HCT116 (cell line): ENCODE data around the gene NSUN3. TPM values are rescaled to one million over a fixed set of nuclear protein-coding genes. Genes with fewer than 3 reads are reported as not detected.

Source experiments
- ATAC-seq: fragments of 200-7000 bp; cut with Tn5 transposase; 2 replicates; pipeline ENCODE4 v1.9.1; 2020; ENCODE audit warnings: mild to moderate bottlenecking, moderate library complexity
- BruUV-seq: library from RNA; stranded (reverse); fragments of 400-500 nt; replicated peaks from 2 replicates; lab custom pipeline; 2021; lab: Mats Ljungman, UMichigan
- CTCF ChIA-PET: fragments of 300-600 bp; sonication (Branson Sonifier 250); formaldehyde crosslinking; loops from one replicate; lab custom pipeline; 2021; ENCODE audit warnings: antibody characterized with exemption; lab: Charles Lee
- POLR2A ChIA-PET: fragments of 300-600, 350-600 bp; sonication (Branson Sonifier 250); formaldehyde crosslinking; loops from one replicate; lab custom pipeline; 2021; ENCODE audit warnings: antibody characterized with exemption; lab: Charles Lee
- RAD21 ChIA-PET, 2 experiments: fragments of 300-600 bp; sonication (Branson Sonifier 250); formaldehyde crosslinking; loops; one replicate each; lab custom pipeline; 2023; ENCODE audit warnings: low total read pairs in 2 of 2; ENCODE audit not compliant: uncharacterized antibody in 2 of 2, unreplicated experiment in 2 of 2, low non-redundant PET in 1 of 2; lab: Charles Lee
- DNase-seq: peaks from one replicate; pipeline ENCODE4 v3.0.0-alpha.2; 2010; ENCODE audit warnings: low read depth, low spot score
- H2AFZ ChIP-seq: fragments of 200-600 bp; shearing (Covaris generic), sonication (generic); 2 replicates; pipeline ENCODE4 v1.6.1; 2017; ENCODE audit warnings: low read depth, mixed run types, mixed read lengths, antibody characterized with exemption, low read length; ENCODE audit not compliant: poor library complexity, severe bottlenecking
- H3K27ac ChIP-seq: 2 replicates; pipeline ENCODE4 v1.5.1; 2012; ENCODE audit warnings: low read depth, low read length
- H3K27me3 ChIP-seq: fragments of 200-600 bp; sonication (generic); 2 replicates; pipeline ENCODE4 v1.6.1; 2016; ENCODE audit warnings: mixed run types, low read length, mixed read lengths; ENCODE audit not compliant: insufficient read depth
- H3K36me3 ChIP-seq, 2 experiments: fragments of 200-500 bp in 1 of 2; fragments of 200-600 bp in 1 of 2; sonication (Bioruptor generic) in 1 of 2; sonication (generic) in 1 of 2; 2 replicates each; pipeline versions ENCODE4 v1.5.1 to v1.6.1; 2014 to 2016; ENCODE audit warnings: low read length in 2 of 2, inconsistent platforms in 1 of 2, mixed read lengths in 1 of 2, mixed run types in 1 of 2; ENCODE audit not compliant: insufficient read depth in 2 of 2, control insufficient read depth in 1 of 2
- H3K4me1 ChIP-seq, 2 experiments: fragments of 200-600 bp in 1 of 2; sonication (generic) in 1 of 2; 2 replicates each; pipeline versions ENCODE4 v1.5.1 to v1.6.1; 2012 to 2017; ENCODE audit warnings: low read length in 2 of 2, inconsistent platforms in 1 of 2, mild to moderate bottlenecking in 1 of 2, mixed read lengths in 1 of 2, mixed run types in 1 of 2, moderate library complexity in 1 of 2; ENCODE audit not compliant: insufficient read depth in 2 of 2, control insufficient read depth in 1 of 2
- H3K4me2 ChIP-seq: fragments of 200-600 bp; sonication (generic); 2 replicates; pipeline ENCODE4 v1.6.1; 2017; ENCODE audit warnings: mixed run types, low read length, mixed read lengths
- H3K4me3 ChIP-seq, 2 experiments: fragments of 200-600 bp in 1 of 2; sonication (generic) in 1 of 2; replicated peaks in 1 of 2; 2 replicates each; pipeline ENCODE4 v1.5.1; 2011 to 2016; ENCODE audit warnings: low read length in 2 of 2, control low read depth in 1 of 2, low read depth in 1 of 2, mild to moderate bottlenecking in 1 of 2, mixed read lengths in 1 of 2, mixed run types in 1 of 2
- H3K79me2 ChIP-seq: fragments of 200-600 bp; sonication (generic); 2 replicates; pipeline ENCODE4 v1.6.1; 2017; ENCODE audit warnings: mild to moderate bottlenecking, mixed run types, low read length, moderate library complexity, mixed read lengths; ENCODE audit not compliant: insufficient read depth
- H3K9ac ChIP-seq: fragments of 200-600 bp; sonication (generic); 2 replicates; pipeline ENCODE4 v1.6.1; 2016; ENCODE audit warnings: low read length, mixed read lengths
- H3K9me2 ChIP-seq: fragments of 200-600 bp; sonication (generic), shearing (Covaris generic); 2 replicates; pipeline ENCODE4 v1.6.1; 2017; ENCODE audit warnings: mixed run types, mild to moderate bottlenecking, moderate library complexity; ENCODE audit not compliant: insufficient read depth
- H3K9me3 ChIP-seq, 2 experiments: fragments of 200-500 bp in 1 of 2; fragments of 200-600 bp in 1 of 2; sonication (Bioruptor generic) in 1 of 2; sonication (generic) in 1 of 2; 2 replicates each; pipeline ENCODE4 v1.6.1; 2014 to 2017; ENCODE audit warnings: low read length in 2 of 2, mixed read lengths in 2 of 2, inconsistent platforms in 1 of 2, low read depth in 1 of 2, mild to moderate bottlenecking in 1 of 2, mixed run types in 1 of 2, moderate library complexity in 1 of 2; ENCODE audit not compliant: control insufficient read depth in 1 of 2, insufficient read depth in 1 of 2
- H4K20me1 ChIP-seq: fragments of 200-600 bp; sonication (generic), shearing (Covaris generic); 2 replicates; pipeline ENCODE4 v1.6.1; 2017; ENCODE audit warnings: mixed run types, mild to moderate bottlenecking, moderate library complexity; ENCODE audit not compliant: insufficient read depth
- ATF3 ChIP-seq: IDR thresholded peaks from 2 replicates; pipeline ENCODE4 v1.6.1; 2012
- CBX3 ChIP-seq: IDR thresholded peaks from 2 replicates; pipeline ENCODE4 v1.6.1; 2012; ENCODE audit warnings: low read depth
- CEBPB ChIP-seq: IDR thresholded peaks from 2 replicates; pipeline ENCODE4 v1.6.1; 2012; ENCODE audit warnings: low read depth
- EGR1 ChIP-seq: IDR thresholded peaks from 2 replicates; pipeline ENCODE4 v1.6.1; 2012; ENCODE audit warnings: low read depth
- ELF1 ChIP-seq: IDR thresholded peaks from 2 replicates; pipeline ENCODE4 v1.6.1; 2012; ENCODE audit warnings: low read depth, borderline replicate concordance
- EZH2 ChIP-seq: fragments of 200-600 bp; sonication (generic); IDR thresholded peaks from 2 replicates; pipeline ENCODE4 v1.6.1; 2017; ENCODE audit warnings: antibody characterized with exemption, mixed run types
- FOSL1 ChIP-seq: IDR thresholded peaks from 2 replicates; pipeline ENCODE4 v1.6.1; 2012; ENCODE audit warnings: low read depth
- POLR2A ChIP-seq: IDR thresholded peaks from 2 replicates; pipeline ENCODE4 v1.7.0; 2011; ENCODE audit warnings: borderline replicate concordance; ENCODE audit not compliant: insufficient read depth, insufficient read length; ENCODE audit errors: extremely low read depth
- POLR2AphosphoS5 ChIP-seq: IDR thresholded peaks from 2 replicates; pipeline ENCODE4 v1.6.1; 2011; ENCODE audit warnings: mild to moderate bottlenecking, low read depth, low read length, moderate library complexity
- RAD21 ChIP-seq: IDR thresholded peaks from 2 replicates; pipeline ENCODE4 v1.6.1; 2012; ENCODE audit warnings: low read depth, mild to moderate bottlenecking
- SRF ChIP-seq: IDR thresholded peaks from 2 replicates; pipeline ENCODE4 v1.6.1; 2012; ENCODE audit warnings: low read depth
- TCF7L2 ChIP-seq: IDR thresholded peaks from 2 replicates; pipeline ENCODE4 v1.7.0; 2011; ENCODE audit warnings: borderline replicate concordance, inconsistent platforms; ENCODE audit not compliant: insufficient read depth, insufficient read length; ENCODE audit errors: extremely low read depth
- ZNF274 ChIP-seq: fragments of 200-500 bp; sonication (Bioruptor generic); IDR thresholded peaks from 2 replicates; pipeline ENCODE4 v1.6.1; 2014; ENCODE audit warnings: mild to moderate bottlenecking, low read depth, low read length, inconsistent platforms
- intact Hi-C: fragments of 100-400 bp; cut with micrococcal nuclease; formaldehyde crosslinking; loops from 2 replicates; pipeline ENCODE4 v1.10.0; 2022
- total RNA-seq: library from RNA; stranded (reverse); gene quantifications from one replicate; pipeline ENCODE4 v1.2.1, GENCODE V29; 2021; ENCODE audit not compliant: unreplicated experiment

The NSUN3 gene
- total RNA-seq, 1 experiment from 2014 or later = 6.6 TPM

- Histone ChIP-seq H3K79me2 (no peaks in the 10 kb centered on the region), H3K4me2 (no peak overlapping the region), H3K4me1 (peaks cover 4 to 9% of the 10 kb centered on the region in 2 experiments; a peak in 2 of 4 replicates), H3K9me3 (no peaks in the 10 kb centered on the region), H3K27me3 (no peaks in the 10 kb centered on the region), H3K4me3 (no peak overlapping the region), H3K36me3 (no peaks in the 10 kb centered on the region), H3K9ac (no peak overlapping the region), H4K20me1 (no peaks in the 10 kb centered on the region), H3K9me2 (no peaks in the 10 kb centered on the region), H3K27ac (no peak overlapping the region), H2AFZ (no peak overlapping the region)
- CTCF ChIA-PET = no interaction called here
- POLR2A ChIA-PET = no interaction called here
- ATAC-seq = no peak
- no TSS peak for BruUV-seq
- TF ChIP-seq ATF3 = no peak
- no peak for TF ChIP-seq ELF1
- TF ChIP-seq ZNF274 = no peak
- TF ChIP-seq RAD21 = no peak
- no peak for TF ChIP-seq POLR2AphosphoS5
- DNase-seq = no peak
- RAD21 ChIA-PET = no interaction called here
- intact Hi-C loops = no loop called here
These were observed 104.5 kb downstream of the NSUN3 start for GRCh38 chr3:94167346-94167745.

GRCh38 chr3:94167796-94168195 lies 104.9 kb downstream of the NSUN3 start:
- no TSS peak for BruUV-seq
- no peak for TF ChIP-seq POLR2AphosphoS5
- TF ChIP-seq FOSL1 = no peak
- TF ChIP-seq TCF7L2 = no peak
- no peak for TF ChIP-seq ZNF274
- no peak for TF ChIP-seq ELF1
- no peak for TF ChIP-seq POLR2A
- no peak for TF ChIP-seq RAD21
- no peak for TF ChIP-seq EZH2
- TF ChIP-seq CBX3 = no peak
- no peak for TF ChIP-seq ATF3
- no peak for TF ChIP-seq EGR1
- TF ChIP-seq CEBPB = no peak
- no peak for TF ChIP-seq SRF
- ChIA-PET CTCF (no interaction called here), POLR2A (no interaction called here), RAD21 (no interaction called here)
- no peak overlapping the region for H3K27ac ChIP-seq
- H3K27me3 ChIP-seq = 0 out of 2 replicates have a peak, but pooled peaks cover 4% of the 10 kb centered on the region
- ATAC-seq (no peak), DNase-seq (no peak)
- no peak overlapping the region for H3K9ac ChIP-seq
- intact Hi-C loops = no loop called here
- H3K4me1 ChIP-seq = peaks cover 2 to 5% of the 10 kb centered on the region in 2 experiments; a peak in 2 of 4 replicates
- no peaks in the 10 kb centered on the region for H3K36me3 ChIP-seq
- no peaks in the 10 kb centered on the region for H3K79me2 ChIP-seq
- no peak overlapping the region for H3K4me3 ChIP-seq
- no peaks in the 10 kb centered on the region for H3K9me3 ChIP-seq
- H4K20me1 ChIP-seq = no peaks in the 10 kb centered on the region
- H3K4me2 ChIP-seq = no peak overlapping the region
- no peaks in the 10 kb centered on the region for H3K9me2 ChIP-seq
- no peak overlapping the region for H2AFZ ChIP-seq
